ENCODE measurements around the gene LRP10. TPM values are rescaled to one million over a fixed set of nuclear protein-coding genes. Genes with fewer than 3 reads are reported as not detected.
A peak's percentile ranks its signal among the peaks of the same experiment; 100 is the strongest.

The LRP10 gene
- total and polyA plus RNA-seq, 2 donors (not counting 1 experiment from before 2014, with no cell fraction given), result 99.7 to 120 TPM

- ChIA-PET CTCF (interaction anchor here (0.7 to 6.7 kb wide), 14 partner anchors 14 to 499 kb away, joined by 3 to 76 read pairs (median 5); partner anchors contain the start of genes ACIN1, C14orf119, LRP10 and RBM23), POLR2A (interaction anchor here (0.5 to 5.3 kb wide), 8 partner anchors 9 to 447 kb away, joined by 3 to 61 read pairs (median 5); partner anchors contain the start of genes LRP10 and RBM23)
- Histone ChIP-seq H3K4me3 (ENCODE audit: control extremely low read depth in 1 of 5, extremely low read depth in 1 of 5, insufficient read depth in 1 of 5, low read depth in 2 of 5, low read length in 4 of 5) (peak overlapping the region; percentile 44 to 83 (median 67)), H3K9me3 (ENCODE audit: control extremely low read depth in 1 of 3, control insufficient read depth in 2 of 3, insufficient read depth in 1 of 3, low read length in 2 of 3) (no peaks in the 10 kb centered on the region), H2AFZ (ENCODE audit: insufficient read depth, low read depth, low read length, poor library complexity, severe bottlenecking) (peak overlapping the region; percentile 10), H3K4me1 (ENCODE audit: control insufficient read depth in 2 of 2, insufficient read depth in 2 of 2, low read length in 2 of 2) (peaks cover 45 to 70% of the 10 kb centered on the region in 2 donors), H3K79me2 (ENCODE audit: control insufficient read depth, insufficient read depth, low read length) (peaks cover 19% of the 10 kb centered on the region), H4K20me1 (ENCODE audit: control insufficient read depth, insufficient read depth, low read length, poor library complexity, severe bottlenecking) (no peaks in the 10 kb centered on the region), H3K36me3 (replicated peaks in 1 of 2; ENCODE audit: control extremely low read depth in 1 of 2, control insufficient read depth in 1 of 2, extremely low read depth in 1 of 2, insufficient read depth in 2 of 2, low read length in 1 of 2) (peaks cover 0 to 4% of the 10 kb centered on the region in 2 experiments), H3K27me3 (replicated peaks in 1 of 4; ENCODE audit: control extremely low read depth in 1 of 4, control insufficient read depth in 3 of 4, insufficient read depth in 4 of 4, low read length in 3 of 4) (no peaks in the 10 kb centered on the region), H3K4me2 (replicated peaks; ENCODE audit: low read depth, low read length, poor library complexity, severe bottlenecking) (peak overlapping the region; percentile 85), H3K27ac (ENCODE audit: low read length in 2 of 2) (peak overlapping the region; percentile 85 to 94), H3K9ac (ENCODE audit: low read length) (peak overlapping the region; percentile 75)
- no peak for TF ChIP-seq EZH2 (IDR thresholded peaks at IDR 0.05; ENCODE audit: borderline replicate concordance, insufficient read depth, low read depth, low read length, poor library complexity, severe bottlenecking)
- TF ChIP-seq CTCF (IDR thresholded peaks at IDR 0.05), result no peak
- peak overlapping the region; percentile 99 for H3K27ac Mint-ChIP-seq
- peak overlapping the region; percentile 97 for H3K4me3 Mint-ChIP-seq
- WGBS (ENCODE audit: insufficient coverage), result 1% methylated on average over 5 of the region's 5 CpGs
- no peaks in the 10 kb centered on the region for H3K9me3 Mint-ChIP-seq (ENCODE audit: insufficient read depth)
- H3K4me1 Mint-ChIP-seq, result peaks cover 61% of the 10 kb centered on the region
- no peaks in the 10 kb centered on the region for H3K27me3 Mint-ChIP-seq
- peak; percentile 52 for ATAC-seq (ENCODE audit: low read depth)
- intact Hi-C loops (cut with micrococcal nuclease), result loop anchor here (1.0 to 5.0 kb wide), 7 partner anchors 12 to 414 kb away; partner anchors contain the start of genes DAD1, LRP10, PPP1R3E and RBM23
- peak; percentile 87 for DNase-seq
Observed at GRCh38 chr14:22887990-22888378, 16.4 kb downstream of the LRP10 start.

- H2AFZ ChIP-seq (ENCODE audit: insufficient read depth, low read depth, low read length, poor library complexity, severe bottlenecking), result no peak overlapping the region
- 0% methylated on average over 1 of the region's 4 CpGs for WGBS (ENCODE audit: insufficient coverage)
- TF ChIP-seq EZH2 (IDR thresholded peaks at IDR 0.05; ENCODE audit: borderline replicate concordance, insufficient read depth, low read depth, low read length, poor library complexity, severe bottlenecking) (no peak), CTCF (IDR thresholded peaks at IDR 0.05) (no peak)
- Mint-ChIP-seq H3K9me3 (ENCODE audit: insufficient read depth) (no peaks in the 10 kb centered on the region), H3K27ac (peak overlapping the region; percentile 99), H3K27me3 (no peaks in the 10 kb centered on the region), H3K4me3 (peak overlapping the region; percentile 97), H3K4me1 (peaks cover 54% of the 10 kb centered on the region)
- H4K20me1 ChIP-seq (ENCODE audit: control insufficient read depth, insufficient read depth, low read length, poor library complexity, severe bottlenecking), result no peaks in the 10 kb centered on the region
- H3K9me3 ChIP-seq (ENCODE audit: control extremely low read depth in 1 of 3, control insufficient read depth in 2 of 3, insufficient read depth in 1 of 3, low read length in 2 of 3), result no peaks in the 10 kb centered on the region
- H3K27ac ChIP-seq (ENCODE audit: low read length in 2 of 2), result peak overlapping the region; percentile 85 to 94
- H3K9ac ChIP-seq (ENCODE audit: low read length), result peak overlapping the region; percentile 75
- H3K79me2 ChIP-seq (ENCODE audit: control insufficient read depth, insufficient read depth, low read length), result peaks cover 19% of the 10 kb centered on the region
- H3K4me1 ChIP-seq (ENCODE audit: control insufficient read depth in 2 of 2, insufficient read depth in 2 of 2, low read length in 2 of 2), result peaks cover 39 to 63% of the 10 kb centered on the region in 2 donors
- ATAC-seq (ENCODE audit: low read depth) (peak; percentile 29), DNase-seq (peak; percentile 82)
- no peaks in the 10 kb centered on the region for H3K27me3 ChIP-seq (replicated peaks in 1 of 4; ENCODE audit: control extremely low read depth in 1 of 4, control insufficient read depth in 3 of 4, insufficient read depth in 4 of 4, low read length in 3 of 4)
- peak overlapping the region in 4 of 5 experiments; percentile 44 to 83 (median 67) for H3K4me3 ChIP-seq (ENCODE audit: control extremely low read depth in 1 of 5, extremely low read depth in 1 of 5, insufficient read depth in 1 of 5, low read depth in 2 of 5, low read length in 4 of 5)
- ChIA-PET POLR2A (interaction anchor here (0.5 to 5.3 kb wide), 9 partner anchors 8 to 447 kb away, joined by 3 to 61 read pairs (median 4); partner anchors contain the start of genes LRP10 and RBM23), CTCF (interaction anchor here (0.7 to 6.7 kb wide), 15 partner anchors 13 to 500 kb away, joined by 3 to 76 read pairs (median 5); partner anchors contain the start of genes ACIN1, C14orf119 and LRP10)
- H3K36me3 ChIP-seq (replicated peaks in 1 of 2; ENCODE audit: control extremely low read depth in 1 of 2, control insufficient read depth in 1 of 2, extremely low read depth in 1 of 2, insufficient read depth in 2 of 2, low read length in 1 of 2), result peaks cover 0 to 6% of the 10 kb centered on the region in 2 experiments
- intact Hi-C loops (cut with micrococcal nuclease), result loop anchor here (1.0 to 5.0 kb wide), 4 partner anchors 12 to 414 kb away; partner anchors contain the start of genes LRP10 and PPP1R3E
- H3K4me2 ChIP-seq (replicated peaks; ENCODE audit: low read depth, low read length, poor library complexity, severe bottlenecking), result peak overlapping the region; percentile 85
Observed at GRCh38 chr14:22888662-22889061, 17.1 kb downstream of the LRP10 start.
